ENCODE results near the gene GPR33.
"Not testable (repeated sequence)": the region's sequence is repeated elsewhere in the genome, so short reads cannot be mapped to it uniquely, and the experiment has no call there.

The GPR33 gene

GRCh38 chr14:31457665-31458659, 29.9 kb downstream of the GPR33 start:
- peak; percentile 15 for DNase-seq

- DNase-seq, result peak; percentile 93
These were observed 30.8 kb downstream of the GPR33 start, which contains the start of gene DTD2 for GRCh38 chr14:31456841-31457664. Gene DTD2 (minus strand): TSS chr14:31457506. CDS start chr14:31457393, 113 bp downstream.

GRCh38 chr14:31449971-31450610, 37.7 kb downstream of the GPR33 start:
- peak; percentile 1 for DNase-seq

GRCh38 chr14:31449136-31449535, 38.7 kb downstream of the GPR33 start:
- DNase-seq, result no peak

GRCh38 chr14:31445703-31446102, 42.1 kb downstream of the GPR33 start:
- DNase-seq, result no peak

- no peak for DNase-seq
These were observed 45.6 kb downstream of the GPR33 start for GRCh38 chr14:31442284-31442683.

- no peak for DNase-seq
These were observed 46.3 kb downstream of the GPR33 start for GRCh38 chr14:31441273-31442111.

- no peak for DNase-seq
These were observed 47.6 kb downstream of the GPR33 start for GRCh38 chr14:31440280-31440679.

GRCh38 chr14:31439561-31439960, 48.3 kb downstream of the GPR33 start:
- no peak for DNase-seq

- not testable (repeated sequence) for DNase-seq
These were observed 50.7 kb downstream of the GPR33 start for GRCh38 chr14:31437045-31437691.

- no peak for DNase-seq
These were observed 52.6 kb downstream of the GPR33 start for GRCh38 chr14:31435276-31435675.

Measured in NCI-H146 (cell line).